Kidney (tissue), 14 donors: Measurements from ENCODE around the gene AP2B1. TPM values are rescaled to one million over a fixed set of nuclear protein-coding genes. Genes with fewer than 3 reads are reported as not detected.

Experiments used
- DNase-seq, 5 donors: peaks; one replicate each; pipeline ENCODE4 v3.0.0-alpha.2; 2013 to 2020
- FAIRE-seq: peaks from 2 replicates; lab custom pipeline; 2012; peaks lifted over from hg19 to GRCh38; lab: Jason Lieb, UNC
- H3K27ac ChIP-seq, 2 donors: one replicate each; pipeline ENCODE4 v1.7.0; 2013; ENCODE audit warnings: low read depth in 2 of 2, low read length in 2 of 2, inconsistent platforms in 1 of 2
- H3K27me3 ChIP-seq: one replicate; pipeline ENCODE4 v1.7.1; 2013; ENCODE audit warnings: low read length, inconsistent platforms; ENCODE audit not compliant: control insufficient read depth, insufficient read depth
- H3K36me3 ChIP-seq, 3 donors: one replicate each; pipeline versions ENCODE4 v1.7.0 to v1.7.1; 2013; ENCODE audit warnings: low read length in 3 of 3, control low read depth in 1 of 3, inconsistent platforms in 1 of 3; ENCODE audit not compliant: insufficient read depth in 3 of 3, control insufficient read depth in 2 of 3
- H3K4me1 ChIP-seq, 3 donors: one replicate each; pipeline versions ENCODE4 v1.7.0 to v1.7.1; 2013; ENCODE audit warnings: low read length in 3 of 3, inconsistent platforms in 1 of 3, low read depth in 1 of 3; ENCODE audit not compliant: control insufficient read depth in 2 of 3, insufficient read depth in 2 of 3
- H3K4me3 ChIP-seq, 3 donors: one replicate each; pipeline versions ENCODE4 v1.7.0 to v1.8.1; 2013; ENCODE audit warnings: low read length in 3 of 3, control low read depth in 1 of 3, inconsistent platforms in 1 of 3
- H3K9ac ChIP-seq, 3 donors: one replicate each; pipeline versions ENCODE4 v1.7.0 to v1.7.1; 2013; ENCODE audit warnings: low read length in 3 of 3, control low read depth in 1 of 3, inconsistent platforms in 1 of 3
- H3K9me3 ChIP-seq, 3 donors: one replicate each; pipeline versions ENCODE4 v1.7.0 to v1.7.1; 2013; ENCODE audit warnings: low read length in 3 of 3, control low read depth in 1 of 3, inconsistent platforms in 1 of 3; ENCODE audit not compliant: control insufficient read depth in 2 of 3, insufficient read depth in 1 of 3
- CTCF ChIP-seq: IDR thresholded peaks from 3 replicates; pipeline ENCODE4 v1.5.1; 2012; ENCODE audit warnings: mild to moderate bottlenecking, moderate library complexity, borderline replicate concordance; ENCODE audit not compliant: insufficient read depth; ENCODE audit errors: extremely low read depth
- intact Hi-C: fragments of 100-400 bp; cut with DNase I; formaldehyde crosslinking; loops from one replicate; pipeline ENCODE4 v1.11.1; 2022
- polyA plus RNA-seq: library from polyadenylated mRNA; stranded (reverse); fragments of 350-450 nt; fragmentation: Illumina TruSeq; extraction: RNeasy Lipid Tissue Mini Kit (QIAGEN cat#74804); gene quantifications from one replicate; pipeline ENCODE4 v1.2.3, GENCODE V29; 2014; ENCODE audit warnings: low read depth, low replicate concordance; ENCODE audit not compliant: insufficient read depth
- total RNA-seq: library from RNA; stranded (reverse); fragmentation: NEBNext Ultra II Directional; extraction: Animal tissue kit (Norgen Biotek cat#: 25700); gene quantifications from one replicate; pipeline ENCODE4 v1.2.1, GENCODE V29; 2021
- donor health status: control.
- donor health status: control.
- donor health status: control.
- donor health status: control.
- donor health status: control.
- donor health status: DM: yes; HTN: yes; CAD: no.
- donor health status: Normal renal cell carcinoma (clear cell type).

Gene AP2B1
- total and polyA plus RNA-seq, 2 donors from 2014 or later = 74.0 to 242 TPM

- DNase-seq (no peak), FAIRE-seq (no peak)
- Histone ChIP-seq H3K36me3 (peaks cover 0 to 12% (median 2%) of the 10 kb centered on the region in 3 donors), H3K4me3 (no peak overlapping the region), H3K9ac (no peak overlapping the region), H3K27ac (no peak overlapping the region), H3K4me1 (no peaks in the 10 kb centered on the region), H3K27me3 (no peaks in the 10 kb centered on the region), H3K9me3 (no peaks in the 10 kb centered on the region)
- intact Hi-C loops = no loop called here
- no peak for TF ChIP-seq CTCF
These were observed 97.1 kb downstream of the AP2B1 start for GRCh38 chr17:35684055-35684802.

GRCh38 chr17:35692512-35693210 lies 105.5 kb downstream of the AP2B1 start:
- no peak for FAIRE-seq

GRCh38 chr17:35693662-35694061 lies 106.5 kb downstream of the AP2B1 start:
- intact Hi-C loops = no loop called here
- no peaks in the 10 kb centered on the region for H3K4me1 ChIP-seq
- no peaks in the 10 kb centered on the region for H3K27me3 ChIP-seq
- no peaks in the 10 kb centered on the region for H3K9me3 ChIP-seq
- DNase-seq = no peak
- no peak overlapping the region for H3K9ac ChIP-seq
- H3K27ac ChIP-seq = no peak overlapping the region
- peaks cover 5 to 16% (median 8%) of the 10 kb centered on the region in 3 donors for H3K36me3 ChIP-seq
- TF ChIP-seq CTCF = no peak
- H3K4me3 ChIP-seq = no peak overlapping the region
- no peak for FAIRE-seq

More at GRCh38 chr17:35692512-35693210, 105.5 kb downstream of the AP2B1 start:
- H3K27me3 ChIP-seq = no peaks in the 10 kb centered on the region
- H3K36me3 ChIP-seq = peaks cover 5 to 16% (median 8%) of the 10 kb centered on the region in 3 donors
- no peak overlapping the region for H3K27ac ChIP-seq
- no peaks in the 10 kb centered on the region for H3K4me1 ChIP-seq
- no peak for TF ChIP-seq CTCF
- peak in 2 of 5 donors; percentile 1 to 20 for DNase-seq
- no peak overlapping the region for H3K9ac ChIP-seq
- H3K9me3 ChIP-seq = no peaks in the 10 kb centered on the region
- no peak overlapping the region for H3K4me3 ChIP-seq
- intact Hi-C loops = no loop called here
